Measurements from ENCODE around the gene EXOC3L4. TPM values are rescaled to one million over a fixed set of nuclear protein-coding genes. Genes with fewer than 3 reads are reported as not detected.

Gene EXOC3L4
- total and polyA plus RNA-seq, 9 of the 15 experiments (the other 6 are each of a cell fraction or from before 2014, with no cell fraction given), result 0.10 to 6.7 (median 0.98) TPM; not detected in 1

DNA sequence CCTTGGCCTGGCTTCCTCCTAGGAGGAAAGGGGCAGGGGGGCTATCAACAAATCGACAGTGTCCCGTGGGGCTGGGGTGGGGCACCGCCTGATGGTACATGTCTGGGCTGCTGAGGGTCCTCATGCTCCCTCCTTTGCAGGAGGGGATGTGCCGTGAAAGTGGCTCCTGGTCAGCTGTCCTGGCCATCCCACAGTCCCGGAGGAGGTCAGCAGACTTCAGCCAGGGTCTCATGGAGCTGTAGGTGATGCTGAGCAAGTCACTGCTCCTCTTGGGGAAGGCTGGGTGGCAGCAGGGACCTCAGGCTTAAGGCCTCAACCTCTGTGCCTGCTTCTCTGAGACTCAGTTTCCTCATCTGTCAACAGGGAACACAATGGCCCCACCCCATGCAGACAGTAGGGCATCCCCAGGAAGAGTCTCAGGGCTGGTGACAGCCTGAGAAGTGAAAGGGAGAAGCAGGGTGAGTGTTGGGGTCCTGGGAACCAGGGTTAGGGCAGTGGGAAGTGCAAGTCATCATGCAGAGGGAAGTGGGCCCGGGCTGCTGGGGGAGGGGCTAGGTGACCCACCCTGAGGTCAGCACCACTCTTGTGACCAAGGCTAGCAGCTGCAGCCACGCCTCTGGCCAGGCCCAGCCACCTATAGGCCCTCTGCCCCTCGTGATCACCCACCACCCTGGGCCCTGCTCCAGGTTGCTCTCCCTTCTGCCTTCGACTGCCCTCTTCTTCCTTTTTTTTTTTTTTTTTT is 24.3 kb downstream of the EXOC3L4 start (continued):
- TF ChIP-seq RBBP5 (IDR thresholded peaks at IDR 0.05; ENCODE audit: borderline replicate concordance, insufficient read depth, low read length, poor library complexity, severe bottlenecking) (peak; percentile 65), ZKSCAN3 (CRISPR knock-in tag; IDR thresholded peaks at IDR 0.05) (no peak), MEF2A (IDR thresholded peaks at IDR 0.05; ENCODE audit: control insufficient read depth, low read depth, low read length) (no peak), CCAR2 (IDR thresholded peaks at IDR 0.05; ENCODE audit: low read depth, low read length) (no peak), HNRNPLL (IDR thresholded peaks at IDR 0.05; ENCODE audit: low read depth, low read length, poor library complexity, severe bottlenecking) (no peak), TAF7 (tag; IDR thresholded peaks at IDR 0.05) (peak; percentile 41; the same call in 1 of the 2 replicates), ZNF3 (CRISPR knock-in tag; IDR thresholded peaks at IDR 0.05) (no peak), ARID1B (IDR thresholded peaks at IDR 0.05) (peak; percentile 66), CAMTA2 (CRISPR knock-in tag; conservative IDR thresholded peaks at IDR 0.05) (no peak), RFX5 (IDR thresholded peaks at IDR 0.05; ENCODE audit: low read depth, low read length) (no peak), ZNF444 (CRISPR knock-in tag; IDR thresholded peaks at IDR 0.05) (no peak), ZNF583 (CRISPR knock-in tag; IDR thresholded peaks at IDR 0.05) (no peak), ATF7 (IDR thresholded peaks at IDR 0.05) (peak; percentile 59; the same call in 1 of the 2 replicates), DMBX1 (CRISPR knock-in tag; IDR thresholded peaks at IDR 0.05; ENCODE audit: borderline replicate concordance) (0 out of 2 replicates have a peak, but pooled peaks have one; percentile 43), MYNN (IDR thresholded peaks at IDR 0.05) (no peak), MYNN (CRISPR knock-in tag; IDR thresholded peaks at IDR 0.05) (no peak), FOXJ2 (tag; IDR thresholded peaks at IDR 0.05) (no peak), JUN (IDR thresholded peaks at IDR 0.05; ENCODE audit: borderline replicate concordance, low read depth, low read length) (0 out of 2 replicates have a peak, but pooled peaks have one; percentile 21), JUN (CRISPR knock-in tag; IDR thresholded peaks at IDR 0.05; ENCODE audit: borderline replicate concordance) (no peak), GTF2F1 (IDR thresholded peaks at IDR 0.05; ENCODE audit: low read depth, low read length) (no peak), HDGF (IDR thresholded peaks at IDR 0.05) (no peak), MEIS2 (IDR thresholded peaks at IDR 0.05; ENCODE audit: partially characterized antibody) (no peak)
- TF ChIP-seq, protein P1, sequence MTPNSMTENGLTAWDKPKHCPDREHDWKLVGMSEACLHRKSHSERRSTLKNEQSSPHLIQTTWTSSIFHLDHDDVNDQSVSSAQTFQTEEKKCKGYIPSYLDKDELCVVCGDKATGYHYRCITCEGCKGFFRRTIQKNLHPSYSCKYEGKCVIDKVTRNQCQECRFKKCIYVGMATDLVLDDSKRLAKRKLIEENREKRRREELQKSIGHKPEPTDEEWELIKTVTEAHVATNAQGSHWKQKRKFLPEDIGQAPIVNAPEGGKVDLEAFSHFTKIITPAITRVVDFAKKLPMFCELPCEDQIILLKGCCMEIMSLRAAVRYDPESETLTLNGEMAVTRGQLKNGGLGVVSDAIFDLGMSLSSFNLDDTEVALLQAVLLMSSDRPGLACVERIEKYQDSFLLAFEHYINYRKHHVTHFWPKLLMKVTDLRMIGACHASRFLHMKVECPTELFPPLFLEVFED (CRISPR knock-in tag; conservative IDR thresholded peaks at IDR 0.05), result no peak
- TF ChIP-seq, protein P2, sequence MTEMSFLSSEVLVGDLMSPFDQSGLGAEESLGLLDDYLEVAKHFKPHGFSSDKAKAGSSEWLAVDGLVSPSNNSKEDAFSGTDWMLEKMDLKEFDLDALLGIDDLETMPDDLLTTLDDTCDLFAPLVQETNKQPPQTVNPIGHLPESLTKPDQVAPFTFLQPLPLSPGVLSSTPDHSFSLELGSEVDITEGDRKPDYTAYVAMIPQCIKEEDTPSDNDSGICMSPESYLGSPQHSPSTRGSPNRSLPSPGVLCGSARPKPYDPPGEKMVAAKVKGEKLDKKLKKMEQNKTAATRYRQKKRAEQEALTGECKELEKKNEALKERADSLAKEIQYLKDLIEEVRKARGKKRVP (CRISPR knock-in tag; IDR thresholded peaks at IDR 0.05), result 0 out of 2 replicates have a peak, but pooled peaks have one; percentile 18
- TF ChIP-seq, protein P3, sequence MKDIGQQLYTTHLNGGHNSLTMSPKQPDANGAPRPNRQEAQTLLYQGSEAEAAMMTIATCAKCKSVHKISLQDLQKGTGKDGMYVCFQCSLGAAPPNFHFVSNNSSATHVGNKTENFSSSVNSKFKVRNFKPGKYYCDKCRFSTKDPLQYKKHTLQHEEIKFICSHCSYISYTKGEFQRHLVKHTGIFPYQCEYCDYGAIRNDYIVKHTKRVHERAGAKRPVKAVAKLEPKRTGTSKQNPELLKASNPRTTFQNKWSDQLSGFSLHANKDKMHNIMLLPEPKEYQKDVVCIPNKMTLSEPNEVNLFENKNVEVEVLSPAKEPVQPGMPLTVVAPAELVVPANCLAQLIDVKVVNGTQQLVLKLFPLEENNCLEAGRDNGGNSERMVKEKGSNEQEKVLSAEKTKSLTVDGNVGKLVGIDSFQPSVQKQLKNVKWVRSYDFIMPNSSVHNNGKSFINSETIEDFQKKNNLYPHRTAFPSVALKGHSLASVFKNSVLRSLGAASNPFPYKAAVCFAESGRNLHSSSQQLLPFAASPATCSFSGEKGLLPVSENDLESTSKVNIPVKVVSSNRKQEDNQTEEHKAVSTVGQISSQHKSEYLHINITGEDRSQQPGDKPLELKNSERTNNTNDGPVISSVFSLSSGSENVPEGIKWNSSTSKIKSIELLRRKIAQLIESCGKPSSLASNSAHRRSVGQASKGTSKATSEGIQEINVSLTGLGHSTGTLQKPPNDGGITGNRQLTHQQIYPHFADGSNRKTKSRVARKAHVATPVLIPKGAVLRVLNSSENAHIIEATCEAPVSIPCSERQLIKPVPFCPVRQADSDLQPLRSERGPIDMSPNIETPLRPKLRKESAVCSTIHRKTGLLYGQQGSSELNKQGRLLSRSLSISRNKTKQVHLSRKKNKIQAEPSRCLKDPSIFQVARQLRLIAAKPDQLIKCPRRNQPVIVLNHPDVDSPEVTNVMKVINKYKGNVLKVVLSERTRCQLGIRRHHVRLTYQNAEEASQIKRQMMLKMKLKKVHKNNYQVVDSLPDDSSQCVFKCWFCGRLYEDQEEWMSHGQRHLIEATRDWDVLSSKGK (CRISPR knock-in tag; IDR thresholded peaks at IDR 0.05), result no peak
